ENCODE measurements around the gene LYAR.

GRCh38 chr4:4277531-4277930 is 12.4 kb downstream of the LYAR start:
- no peak for TF ChIP-seq CTCF (IDR thresholded peaks at IDR 0.05 in 2 of 3, conservative IDR thresholded peaks at IDR 0.05 in 1 of 3; ENCODE audit: control insufficient read depth in 2 of 3, extremely low read depth in 1 of 3, insufficient read depth in 1 of 3, low read depth in 3 of 3, low read length in 3 of 3)
- TF ChIP-seq POLR2A (IDR thresholded peaks at IDR 0.05; ENCODE audit: low read depth, low read length): no peak
- TF ChIP-seq TBL1XR1 (IDR thresholded peaks at IDR 0.05; ENCODE audit: low read depth, low read length): no peak
- TF ChIP-seq POLR2AphosphoS5 (IDR thresholded peaks at IDR 0.05; ENCODE audit: low read length): no peak
- no peak for TF ChIP-seq ZNF274 (IDR thresholded peaks at IDR 0.05; ENCODE audit: insufficient read depth, insufficient read length)
- TF ChIP-seq E2F4 (IDR thresholded peaks at IDR 0.05; ENCODE audit: low read depth, low read length): no peak
- no peak for TF ChIP-seq SPI1 (IDR thresholded peaks at IDR 0.05; ENCODE audit: borderline replicate concordance, insufficient read depth, low read depth, low read length)
- TF ChIP-seq ATF3 (IDR thresholded peaks at IDR 0.05; ENCODE audit: borderline replicate concordance, extremely low read depth, low read depth, low read length): no peak
- TF ChIP-seq CREB1 (IDR thresholded peaks at IDR 0.05; ENCODE audit: low read depth): no peak
- TF ChIP-seq RFX5 (IDR thresholded peaks at IDR 0.05; ENCODE audit: low read depth, low read length): no peak
- TF ChIP-seq TARDBP (IDR thresholded peaks at IDR 0.05; ENCODE audit: borderline replicate concordance): no peak
